Activated CD8-positive, alpha-beta T cell treated with anti-CD3 and anti-CD28 coated beads for 36 hours (primary cell): ENCODE results near the gene SMARCA1. TPM values are rescaled to one million over a fixed set of nuclear protein-coding genes. Genes with fewer than 3 reads are reported as not detected.

Source experiments
- ATAC-seq: fragments of 200-7000 bp; cut with Tn5 transposase; one replicate; pipeline ENCODE4 v1.10.0; 2021; ENCODE audit warnings: mild to moderate bottlenecking, moderate library complexity
- CTCF ChIA-PET: fragments of 350-600 bp; sonication (Branson Sonifier 250); formaldehyde crosslinking; loops from one replicate; lab custom pipeline; 2021; ENCODE audit warnings: antibody characterized with exemption; lab: Charles Lee
- POLR2A ChIA-PET: fragments of 350-600 bp; sonication (Branson Sonifier 250); formaldehyde crosslinking; loops from one replicate; lab custom pipeline; 2021; ENCODE audit warnings: antibody characterized with exemption; lab: Charles Lee
- DNase-seq: peaks from one replicate; pipeline ENCODE4 v3.0.0-alpha.2; 2020
- H3K27ac Mint-ChIP-seq: one replicate; pipeline ENCODE4 v1.8.0; 2021; ENCODE audit warnings: mild to moderate bottlenecking, mixed read lengths
- H3K27me3 Mint-ChIP-seq: one replicate; pipeline ENCODE4 v1.8.0; 2021; ENCODE audit warnings: mixed read lengths
- H3K36me3 Mint-ChIP-seq: one replicate; pipeline ENCODE4 v1.8.0; 2021; ENCODE audit warnings: low read depth, mixed read lengths
- H3K4me1 Mint-ChIP-seq: one replicate; pipeline ENCODE4 v1.8.0; 2021; ENCODE audit warnings: low read depth, mixed read lengths
- H3K4me3 Mint-ChIP-seq: one replicate; pipeline ENCODE4 v1.8.0; 2021; ENCODE audit warnings: mild to moderate bottlenecking, moderate library complexity, mixed read lengths
- H3K9me3 Mint-ChIP-seq: one replicate; pipeline ENCODE4 v1.8.0; 2021; ENCODE audit warnings: mixed read lengths
- intact Hi-C: fragments of 100-400 bp; cut with micrococcal nuclease; formaldehyde crosslinking; loops from one replicate; pipeline ENCODE4 v1.10.0; 2022
- total RNA-seq, 2 experiments: library from RNA; stranded (reverse); gene quantifications; one replicate each; pipeline ENCODE4 v1.2.3, GENCODE V29; 2021
- TF ChIP-seq, protein P1 (sequence below): fragments of 200-600 bp; IDR thresholded peaks from one replicate; pipeline ENCODE4 v1.8.0; 2022; ENCODE audit warnings: antibody characterized with exemption, mild to moderate bottlenecking

SMARCA1 gene
- total RNA-seq, 2 experiments from 2014 or later = 0.25 to 0.34 TPM

DNA sequence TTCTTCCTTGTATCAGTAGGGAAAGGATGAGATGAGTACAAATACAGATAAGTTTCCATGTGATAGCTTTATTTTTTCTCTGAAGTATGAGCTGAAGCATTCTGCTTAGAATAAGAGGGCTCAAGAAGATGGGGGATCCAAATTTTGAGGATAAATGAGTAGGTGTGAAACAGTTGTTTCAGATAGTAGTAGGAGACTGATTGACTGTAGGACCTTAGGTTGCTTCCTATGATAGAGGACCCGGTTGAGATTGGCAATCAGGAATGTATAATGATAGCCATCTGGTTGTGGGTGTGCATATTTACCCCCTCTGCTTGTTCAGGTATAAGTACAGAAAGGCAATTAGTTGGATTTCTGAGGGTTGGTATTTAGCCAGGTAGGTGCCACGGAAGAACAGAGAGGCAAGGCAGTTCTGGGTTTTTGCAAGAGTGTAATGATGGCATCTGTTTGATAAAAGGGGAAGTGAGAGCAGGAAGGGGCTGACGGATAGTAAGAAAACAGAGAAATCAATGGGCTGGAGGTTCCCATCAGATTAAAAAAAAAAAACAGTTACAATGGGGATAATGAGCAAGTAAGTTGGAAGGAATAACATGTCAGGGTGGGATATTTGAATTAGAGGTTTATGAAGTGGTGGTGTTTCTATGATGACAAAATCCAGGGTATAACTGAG lies 30.5 kb upstream of the SMARCA1 start:
- no peak for ATAC-seq
- Mint-ChIP-seq H3K36me3 (no peaks in the 10 kb centered on the region), H3K4me3 (no peak overlapping the region), H3K27me3 (no peaks in the 10 kb centered on the region), H3K9me3 (no peaks in the 10 kb centered on the region), H3K4me1 (no peaks in the 10 kb centered on the region), H3K27ac (no peak overlapping the region)
- DNase-seq = no peak
- intact Hi-C loops = no loop called here
- POLR2A ChIA-PET = no interaction called here
- CTCF ChIA-PET = no interaction called here
- TF ChIP-seq, protein P1, sequence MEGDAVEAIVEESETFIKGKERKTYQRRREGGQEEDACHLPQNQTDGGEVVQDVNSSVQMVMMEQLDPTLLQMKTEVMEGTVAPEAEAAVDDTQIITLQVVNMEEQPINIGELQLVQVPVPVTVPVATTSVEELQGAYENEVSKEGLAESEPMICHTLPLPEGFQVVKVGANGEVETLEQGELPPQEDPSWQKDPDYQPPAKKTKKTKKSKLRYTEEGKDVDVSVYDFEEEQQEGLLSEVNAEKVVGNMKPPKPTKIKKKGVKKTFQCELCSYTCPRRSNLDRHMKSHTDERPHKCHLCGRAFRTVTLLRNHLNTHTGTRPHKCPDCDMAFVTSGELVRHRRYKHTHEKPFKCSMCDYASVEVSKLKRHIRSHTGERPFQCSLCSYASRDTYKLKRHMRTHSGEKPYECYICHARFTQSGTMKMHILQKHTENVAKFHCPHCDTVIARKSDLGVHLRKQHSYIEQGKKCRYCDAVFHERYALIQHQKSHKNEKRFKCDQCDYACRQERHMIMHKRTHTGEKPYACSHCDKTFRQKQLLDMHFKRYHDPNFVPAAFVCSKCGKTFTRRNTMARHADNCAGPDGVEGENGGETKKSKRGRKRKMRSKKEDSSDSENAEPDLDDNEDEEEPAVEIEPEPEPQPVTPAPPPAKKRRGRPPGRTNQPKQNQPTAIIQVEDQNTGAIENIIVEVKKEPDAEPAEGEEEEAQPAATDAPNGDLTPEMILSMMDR = no peak

DNA sequence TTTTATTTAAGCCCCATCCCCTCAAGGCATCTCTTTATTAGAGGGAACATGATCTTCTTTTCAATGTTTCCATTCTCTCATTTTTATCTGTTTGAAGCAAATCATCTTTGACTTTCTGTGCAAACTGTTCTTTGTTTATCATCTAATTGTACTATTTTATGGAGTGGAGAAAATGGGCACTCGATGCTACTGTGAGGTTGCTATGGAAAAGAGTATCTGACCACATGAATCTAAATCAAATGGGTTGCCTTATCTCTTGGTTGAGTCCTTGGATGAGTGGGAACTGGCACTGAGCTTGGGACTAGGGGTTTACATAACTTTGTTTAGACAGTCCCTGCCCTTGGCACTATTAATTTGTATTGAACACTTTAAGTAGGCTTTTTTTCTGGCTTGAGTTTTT lies 25.8 kb upstream of the SMARCA1 start:
- H3K4me3 Mint-ChIP-seq = no peak overlapping the region
- no peak for DNase-seq
- H3K9me3 Mint-ChIP-seq = no peaks in the 10 kb centered on the region
- ChIA-PET CTCF (interaction anchor here (0.6 kb wide), 1 partner anchor 396 kb away, joined by 3 read pairs; no protein-coding TSS in a partner anchor), POLR2A (no interaction called here)
- TF ChIP-seq, protein P1 = no peak
- H3K27ac Mint-ChIP-seq = no peak overlapping the region
- ATAC-seq = no peak
- peaks cover 6% of the 10 kb centered on the region for H3K4me1 Mint-ChIP-seq
- intact Hi-C loops = no loop called here
- H3K27me3 Mint-ChIP-seq = no peaks in the 10 kb centered on the region
- no peaks in the 10 kb centered on the region for H3K36me3 Mint-ChIP-seq

DNA sequence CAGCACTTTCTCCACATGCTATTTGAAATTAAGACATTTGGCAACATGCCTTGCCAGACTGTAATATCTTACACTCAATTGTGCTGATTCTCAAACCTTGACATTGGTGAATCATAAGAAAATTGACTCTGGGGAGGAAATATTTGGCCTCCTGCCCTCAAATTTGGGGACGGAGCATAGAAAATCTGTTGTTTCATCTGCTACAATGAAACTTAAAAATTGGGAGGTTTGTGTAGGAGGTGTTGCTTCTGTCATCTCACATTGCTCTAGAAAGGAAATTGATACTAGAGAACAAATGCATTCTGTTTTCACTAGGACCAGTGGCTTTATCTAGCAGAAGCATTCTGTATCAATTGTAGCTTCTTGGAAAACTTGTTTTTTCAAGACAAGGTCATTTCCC lies 22.1 kb upstream of the SMARCA1 start:
- CTCF ChIA-PET = no interaction called here
- ATAC-seq (peak; percentile 62), DNase-seq (peak; percentile 14)
- H3K27me3 Mint-ChIP-seq = no peaks in the 10 kb centered on the region
- intact Hi-C loops = no loop called here
- H3K9me3 Mint-ChIP-seq = no peaks in the 10 kb centered on the region
- POLR2A ChIA-PET = no interaction called here
- TF ChIP-seq, protein P1 = no peak
- no peak overlapping the region for H3K27ac Mint-ChIP-seq
- peaks cover 8% of the 10 kb centered on the region for H3K4me1 Mint-ChIP-seq
- H3K36me3 Mint-ChIP-seq = no peaks in the 10 kb centered on the region
- no peak overlapping the region for H3K4me3 Mint-ChIP-seq

DNA sequence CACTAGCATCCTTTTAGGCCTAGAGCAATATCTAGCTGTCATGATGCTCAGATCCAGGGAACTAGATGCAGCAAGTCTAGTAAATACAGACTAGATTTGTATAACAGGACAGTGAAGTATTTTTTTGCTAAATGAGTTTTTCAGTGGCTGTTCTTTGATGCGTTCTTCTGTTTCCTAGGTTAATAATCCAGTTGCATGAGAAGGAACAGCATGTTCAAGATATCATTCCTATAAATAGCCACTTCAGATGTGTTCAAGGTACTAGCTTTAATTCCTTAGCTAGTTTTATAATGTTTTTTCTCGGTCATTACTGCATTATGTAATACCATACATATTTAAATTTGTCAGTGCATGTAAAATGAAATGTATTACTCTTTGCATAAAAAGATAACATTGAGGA lies 21.5 kb upstream of the SMARCA1 start:
- intact Hi-C loops = no loop called here
- no peak for ATAC-seq
- DNase-seq = no peak
- POLR2A ChIA-PET = no interaction called here
- Mint-ChIP-seq H3K27ac (no peak overlapping the region), H3K36me3 (no peaks in the 10 kb centered on the region), H3K4me3 (no peak overlapping the region), H3K27me3 (no peaks in the 10 kb centered on the region), H3K4me1 (peaks cover 8% of the 10 kb centered on the region), H3K9me3 (no peaks in the 10 kb centered on the region)
- CTCF ChIA-PET = interaction anchor here (1.2 kb wide), 1 partner anchor 10 kb away, joined by 3 read pairs; no protein-coding TSS in a partner anchor
- TF ChIP-seq, protein P1 = no peak

DNA sequence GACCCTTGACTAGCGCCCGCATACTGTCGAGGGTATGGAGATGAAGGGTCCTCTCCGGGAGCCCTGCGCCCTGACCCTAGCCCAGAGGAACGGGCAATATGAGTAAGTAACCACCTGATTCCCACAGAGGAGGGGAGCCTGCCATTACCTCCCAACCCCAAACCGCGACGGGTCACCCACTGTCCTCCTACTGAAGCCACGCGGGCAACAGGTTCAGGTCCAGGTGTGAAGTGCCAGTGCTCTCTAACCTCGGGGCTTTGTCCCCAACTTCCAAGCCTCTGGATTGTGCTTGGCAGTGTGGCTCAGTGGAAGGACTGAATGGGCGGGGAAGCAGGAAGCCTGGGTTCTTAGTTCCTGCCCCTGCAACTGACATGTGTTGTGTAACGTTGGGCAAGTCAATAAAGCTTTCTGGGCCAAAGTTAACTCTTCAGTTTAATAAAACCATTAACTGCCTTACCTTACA lies 17.5 kb upstream of the SMARCA1 start:
- Mint-ChIP-seq H3K4me3 (peak overlapping the region; percentile 63), H3K27me3 (no peaks in the 10 kb centered on the region), H3K9me3 (no peaks in the 10 kb centered on the region), H3K36me3 (no peaks in the 10 kb centered on the region), H3K4me1 (peaks cover 8% of the 10 kb centered on the region), H3K27ac (no peak overlapping the region)
- TF ChIP-seq, protein P1 = no peak
- DNase-seq (no peak), ATAC-seq (no peak)
- intact Hi-C loops = no loop called here
- CTCF ChIA-PET = interaction anchor here (1.0 kb wide), 1 partner anchor 16 kb away, joined by 3 read pairs; no protein-coding TSS in a partner anchor
- POLR2A ChIA-PET = no interaction called here
